Measurements from ENCODE around the gene TTLL11. TPM values are rescaled to one million over a fixed set of nuclear protein-coding genes. Genes with fewer than 3 reads are reported as not detected.

TTLL11 gene
- total and polyA plus RNA-seq, 2 of the 8 experiments (the other 6 are each of a cell fraction or from before 2014, with no cell fraction given): 0.56 to 0.80 TPM

GRCh38 chr9:121859646-121860045, 233.5 kb downstream of the TTLL11 start:
- Histone ChIP-seq H3K23ac (ENCODE audit: insufficient read length) (no peak overlapping the region), H4K91ac (replicated peaks; ENCODE audit: insufficient read length, low read length) (no peak overlapping the region), H2BK12ac (ENCODE audit: low read depth, low read length) (no peak overlapping the region), H4K5ac (ENCODE audit: insufficient read length, low read depth, low read length) (no peak overlapping the region), H2BK20ac (ENCODE audit: low read length) (no peak overlapping the region), H2AFZ (ENCODE audit: low read length) (no peak overlapping the region), H4K20me1 (replicated peaks in 1 of 2; ENCODE audit: control insufficient read depth in 1 of 2, insufficient read depth in 2 of 2, low read length in 2 of 2) (no peaks in the 10 kb centered on the region), H2AK5ac (ENCODE audit: low read depth, low read length) (no peak overlapping the region), H3K4me2 (ENCODE audit: insufficient read depth in 1 of 2, low read depth in 2 of 2, low read length in 2 of 2) (no peak overlapping the region), H3K79me2 (ENCODE audit: control insufficient read depth in 1 of 2, insufficient read depth in 2 of 2, low read length in 2 of 2) (no peaks in the 10 kb centered on the region), H2BK5ac (ENCODE audit: low read depth, low read length) (no peak overlapping the region), H3K23me2 (ENCODE audit: low read depth, low read length) (no peaks in the 10 kb centered on the region), H3K14ac (ENCODE audit: insufficient read length) (no peak overlapping the region), H2BK120ac (replicated peaks; ENCODE audit: low read depth, low read length) (no peak overlapping the region), H3K4me1 (replicated peaks in 1 of 4; ENCODE audit: control insufficient read depth in 3 of 4, insufficient read depth in 4 of 4, low read length in 3 of 4) (peaks cover 0 to 8% (median 2%) of the 10 kb centered on the region in 4 experiments; a peak in 5 of 7 replicates), H3K9me3 (ENCODE audit: insufficient read depth in 2 of 2, low read depth in 1 of 2, low read length in 1 of 2) (no peaks in the 10 kb centered on the region), H3K9ac (replicated peaks in 1 of 4; ENCODE audit: extremely low read depth in 1 of 4, low read depth in 3 of 4, low read length in 3 of 4) (no peak overlapping the region), H3K18ac (ENCODE audit: extremely low read depth, low read length) (no peak overlapping the region), H3K79me1 (ENCODE audit: low read depth, low read length) (no peaks in the 10 kb centered on the region), H3K36me3 (ENCODE audit: control insufficient read depth in 2 of 4, insufficient read depth in 4 of 4, low read length in 3 of 4) (no peaks in the 10 kb centered on the region), H4K8ac (ENCODE audit: extremely low read depth, insufficient read depth, low read length) (no peak overlapping the region), H3K27ac (ENCODE audit: low read depth, low read length) (no peak overlapping the region), H3K27me3 (replicated peaks in 1 of 4; ENCODE audit: control insufficient read depth in 3 of 4, extremely low read depth in 1 of 4, insufficient read depth in 3 of 4, low read length in 3 of 4) (no peaks in the 10 kb centered on the region), H2BK15ac (ENCODE audit: low read length) (no peak overlapping the region), H3K56ac (replicated peaks; ENCODE audit: insufficient read length, low read depth, low read length) (no peak overlapping the region), H3K4me3 (ENCODE audit: extremely low read depth in 1 of 4, insufficient read depth in 2 of 4, low read depth in 3 of 4, low read length in 4 of 4) (no peak overlapping the region), H3K4ac (replicated peaks; ENCODE audit: insufficient read length, low read depth, low read length) (no peak overlapping the region)
- 89% methylated on average over 6 of the region's 6 CpGs; no CpG with 5 or more reads in 1 of the 2 experiments for WGBS, 2 experiments (ENCODE audit: extremely low coverage in 1 of 2, insufficient coverage in 1 of 2, insufficient read length in 1 of 2, insufficient replicate concordance in 2 of 2, low coverage in 1 of 2, low lambda C conversion rate in 2 of 2, missing lambda C conversion rate in 1 of 2)
- FAIRE-seq (no peak), DNase-seq (ENCODE audit: low read depth in 1 of 2, low spot score in 2 of 2) (peak in 1 of 2 experiments; percentile 24)
- ChIA-PET POLR2A (ENCODE audit: partially characterized antibody) (no interaction called here), CTCF (ENCODE audit: partially characterized antibody) (interaction anchor here (0.8 to 3.9 kb wide), 20 partner anchors 13 to 314 kb away, joined by 3 to 21 read pairs (median 4); no protein-coding TSS in a partner anchor)
- TF ChIP-seq E2F6 (IDR thresholded peaks at IDR 0.05) (no peak), SIN3A (conservative IDR thresholded peaks at IDR 0.05 in 1 of 2, IDR thresholded peaks at IDR 0.05 in 1 of 2; ENCODE audit: low read depth in 1 of 2, low read length in 2 of 2) (no peak), CTCF (IDR thresholded peaks at IDR 0.05; ENCODE audit: control extremely low read depth in 1 of 3, insufficient read depth in 1 of 3, low read depth in 1 of 3, low read length in 3 of 3) (no peak), GTF2F1 (IDR thresholded peaks at IDR 0.05; ENCODE audit: borderline replicate concordance, low read depth, low read length) (no peak), KDM5A (IDR thresholded peaks at IDR 0.05; ENCODE audit: low read length) (no peak), JUND (IDR thresholded peaks at IDR 0.05; ENCODE audit: low read length) (no peak), YY1 (IDR thresholded peaks at IDR 0.05; ENCODE audit: low read depth, low read length) (no peak), SP1 (IDR thresholded peaks at IDR 0.05; ENCODE audit: low read depth, low read length) (no peak), CHD1 (IDR thresholded peaks at IDR 0.05; ENCODE audit: low read depth, low read length) (no peak), SAP30 (IDR thresholded peaks at IDR 0.05; ENCODE audit: insufficient read depth, insufficient replicate concordance, low read length) (no peak), POU5F1 (IDR thresholded peaks at IDR 0.05; ENCODE audit: low read depth, low read length) (no peak)

All from H1 (cell line).